GM23338 (cell line): ENCODE data around the gene MCTP1. TPM values are rescaled to one million over a fixed set of nuclear protein-coding genes. Genes with fewer than 3 reads are reported as not detected.

Source experiments
- ATAC-seq: fragments of 200-7000 bp; cut with Tn5 transposase; 3 replicates; pipeline ENCODE4 v1.9.1; 2020
- DNase-seq: peaks from one replicate; pipeline ENCODE4 v3.0.0-alpha.2; 2015; ENCODE audit warnings: low spot score
- H2AFZ ChIP-seq: fragments of 200-600 bp; sonication (generic); 2 replicates; pipeline ENCODE4 v1.8.0; 2016; ENCODE audit warnings: antibody characterized with exemption, mild to moderate bottlenecking, moderate library complexity
- H3F3A ChIP-seq: fragments of 200-600 bp; sonication (generic); replicated peaks from 2 replicates; pipeline ENCODE4 v1.8.0; 2017; ENCODE audit warnings: antibody characterized with exemption, mixed run types, low read depth
- H3K27ac ChIP-seq: fragments of 200-600 bp; sonication (generic); 2 replicates; pipeline ENCODE4 v1.6.1; 2016; ENCODE audit warnings: low read depth
- H3K27me3 ChIP-seq: fragments of 200-600 bp; sonication (generic); 2 replicates; pipeline ENCODE4 v1.8.0; 2016; ENCODE audit warnings: mild to moderate bottlenecking, mixed run types, moderate library complexity; ENCODE audit not compliant: insufficient read depth
- H3K36me3 ChIP-seq: fragments of 200-600 bp; sonication (generic); 2 replicates; pipeline ENCODE4 v1.8.0; 2016; ENCODE audit warnings: mild to moderate bottlenecking; ENCODE audit not compliant: insufficient read depth
- H3K4me1 ChIP-seq: fragments of 200-600 bp; sonication (generic); 2 replicates; pipeline ENCODE4 v1.8.0; 2016; ENCODE audit warnings: mild to moderate bottlenecking, moderate library complexity; ENCODE audit not compliant: insufficient read depth
- H3K4me2 ChIP-seq: fragments of 200-600 bp; sonication (generic); 2 replicates; pipeline ENCODE4 v1.7.1; 2017; ENCODE audit warnings: mixed run types
- H3K4me3 ChIP-seq: fragments of 200-600 bp; sonication (generic); 2 replicates; pipeline ENCODE4 v1.6.1; 2016; ENCODE audit warnings: mixed run types
- H3K79me2 ChIP-seq: fragments of 200-600 bp; sonication (generic); replicated peaks from 2 replicates; pipeline ENCODE4 v1.8.0; 2017; ENCODE audit warnings: mild to moderate bottlenecking; ENCODE audit not compliant: insufficient read depth
- H3K9me2 ChIP-seq: fragments of 200-600 bp; sonication (generic); 2 replicates; pipeline ENCODE4 v1.8.0; 2017; ENCODE audit not compliant: insufficient read depth
- H4K20me1 ChIP-seq: fragments of 200-600 bp; sonication (generic); replicated peaks from 2 replicates; pipeline ENCODE4 v1.8.0; 2017; ENCODE audit warnings: mild to moderate bottlenecking; ENCODE audit not compliant: insufficient read depth
- H3K27ac Mint-ChIP-seq: 2 replicates; pipeline ENCODE4 v1.8.0; 2020; ENCODE audit warnings: inconsistent platforms, mild to moderate bottlenecking, moderate library complexity, mixed read lengths
- H3K27me3 Mint-ChIP-seq: 3 replicates; pipeline ENCODE4 v1.8.0; 2022; ENCODE audit warnings: low read depth, mild to moderate bottlenecking, moderate library complexity, mixed read lengths, inconsistent platforms; ENCODE audit not compliant: insufficient read depth, poor library complexity
- H3K36me3 Mint-ChIP-seq: 3 replicates; pipeline ENCODE4 v1.8.0; 2021; ENCODE audit warnings: low read depth, mild to moderate bottlenecking, inconsistent platforms, moderate library complexity, mixed read lengths
- H3K4me1 Mint-ChIP-seq: 3 replicates; pipeline ENCODE4 v1.8.0; 2020; ENCODE audit warnings: mild to moderate bottlenecking, inconsistent platforms, mixed read lengths
- H3K4me3 Mint-ChIP-seq: 3 replicates; pipeline ENCODE4 v1.8.0; 2021; ENCODE audit warnings: moderate library complexity, mild to moderate bottlenecking, inconsistent platforms, mixed read lengths
- H3K9me3 Mint-ChIP-seq: 3 replicates; pipeline ENCODE4 v1.8.0; 2020; ENCODE audit warnings: moderate library complexity, mild to moderate bottlenecking, inconsistent platforms, mixed read lengths
- CTCF ChIP-seq, 2 experiments: fragments of 200-600 bp in 1 of 2; sonication (generic) in 1 of 2; conservative IDR thresholded peaks; 2 replicates each; pipeline versions ENCODE4 v1.5.1 to v1.6.1; 2016 to 2017; ENCODE audit warnings: antibody characterized with exemption in 2 of 2, low read depth in 2 of 2, mild to moderate bottlenecking in 2 of 2, moderate library complexity in 1 of 2
- EZH2 ChIP-seq: fragments of 200-600 bp; sonication (generic); IDR thresholded peaks from one replicate; pipeline ENCODE4 v1.8.0; 2017; ENCODE audit warnings: antibody characterized with exemption, mild to moderate bottlenecking, low read depth; ENCODE audit not compliant: unreplicated experiment
- JUNB ChIP-seq: IDR thresholded peaks from one replicate; pipeline ENCODE4 v1.6.1; 2016; ENCODE audit warnings: antibody characterized with exemption; ENCODE audit not compliant: unreplicated experiment
- NANOG ChIP-seq: IDR thresholded peaks from 2 replicates; pipeline ENCODE4 v1.6.1; 2016; ENCODE audit warnings: antibody characterized with exemption, borderline replicate concordance
- POLR2AphosphoS5 ChIP-seq: IDR thresholded peaks from 2 replicates; pipeline ENCODE4 v1.6.1; 2016; ENCODE audit warnings: antibody characterized with exemption, low read depth
- STAT1 ChIP-seq: IDR thresholded peaks from one replicate; pipeline ENCODE4 v1.6.1; 2016; ENCODE audit warnings: antibody characterized with exemption; ENCODE audit not compliant: unreplicated experiment
- ZNF114 ChIP-seq: fragments of 250-450 bp; sonication (Bioruptor Pico); IDR thresholded peaks from 2 replicates; pipeline ENCODE4 v1.5.0; 2020; ENCODE audit warnings: mild to moderate bottlenecking, moderate library complexity
- ZNF331 ChIP-seq: fragments of 250-450 bp; sonication (Bioruptor Pico); IDR thresholded peaks from 2 replicates; pipeline ENCODE4 v1.5.0; 2020; ENCODE audit warnings: low read depth, mild to moderate bottlenecking, moderate library complexity
- polyA plus RNA-seq: library from polyadenylated mRNA; unstranded; fragments of >200 nt; fragmentation: Nextera tagmentation; extraction: Ambion mirVana; gene quantifications from 2 replicates; pipeline ENCODE4 v1.2.1, GENCODE V29; 2016
- total RNA-seq: library from RNA; depleted of rRNA; stranded (reverse); fragments of >200 nt; shearing (Covaris generic); gene quantifications from 2 replicates; pipeline ENCODE4 v1.2.3, GENCODE V29; 2014
- TF ChIP-seq, protein P1 (sequence below): IDR thresholded peaks from 2 replicates; pipeline ENCODE4 v1.6.1; 2016; ENCODE audit warnings: antibody characterized with exemption
- TF ChIP-seq, protein P2 (sequence below): fragments of 250-450 bp; sonication (Bioruptor Pico); IDR thresholded peaks from 2 replicates; pipeline ENCODE4 v1.5.0; 2020; ENCODE audit warnings: mild to moderate bottlenecking, moderate library complexity
- TF ChIP-seq, protein P3 (sequence below): IDR thresholded peaks from one replicate; pipeline ENCODE4 v1.6.1; 2018; ENCODE audit warnings: antibody characterized with exemption; ENCODE audit not compliant: unreplicated experiment

MCTP1 gene
- total and polyA plus RNA-seq, 2 experiments from 2014 or later: 3.7 to 4.2 TPM

DNA sequence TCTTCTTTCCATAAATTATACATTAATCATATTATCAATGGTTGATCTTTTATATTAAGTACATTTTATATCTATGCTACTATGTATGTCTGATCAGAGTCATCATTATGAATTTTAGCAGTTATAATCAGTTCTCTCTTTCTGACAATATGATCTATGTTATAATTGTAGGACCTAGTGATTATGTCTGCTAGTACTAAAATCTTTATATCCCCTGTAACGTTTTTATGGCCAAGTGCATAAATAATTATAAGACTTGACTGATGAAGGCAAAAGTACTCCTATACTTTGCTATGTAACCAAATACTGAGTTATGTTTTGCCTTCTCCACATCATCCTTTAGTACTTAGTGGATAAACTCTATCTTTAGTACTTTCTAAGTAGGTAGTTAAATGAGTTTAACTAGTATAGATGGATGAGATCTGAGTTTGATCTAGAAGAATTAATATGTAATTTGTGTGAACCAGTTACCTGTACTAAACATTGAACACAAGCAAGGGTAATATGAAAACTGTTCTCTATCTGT, 591.0 kb downstream of the MCTP1 start:
- Histone ChIP-seq H3F3A (no peaks in the 10 kb centered on the region), H2AFZ (no peak overlapping the region), H3K27ac (no peak overlapping the region), H4K20me1 (no peaks in the 10 kb centered on the region; the same call in 1 of the 2 replicates), H3K9me2 (no peaks in the 10 kb centered on the region), H3K4me2 (no peak overlapping the region), H3K27me3 (no peaks in the 10 kb centered on the region), H3K36me3 (no peaks in the 10 kb centered on the region; the same call in 1 of the 2 replicates), H3K79me2 (no peaks in the 10 kb centered on the region), H3K4me1 (peaks cover 18% of the 10 kb centered on the region), H3K4me3 (no peak overlapping the region)
- H3K4me1 Mint-ChIP-seq: peaks cover 17% of the 10 kb centered on the region
- DNase-seq (no peak), ATAC-seq (no peak)
- TF ChIP-seq ZNF331 (CRISPR knock-in tag) (no peak), STAT1 (no peak), NANOG (no peak), POLR2AphosphoS5 (no peak), JUNB (no peak), ZNF114 (CRISPR knock-in tag) (no peak), EZH2 (no peak), CTCF (conservative IDR thresholded peaks at IDR 0.05; ENCODE audit: low read depth in 2 of 2) (no peak)
- TF ChIP-seq, protein P1, sequence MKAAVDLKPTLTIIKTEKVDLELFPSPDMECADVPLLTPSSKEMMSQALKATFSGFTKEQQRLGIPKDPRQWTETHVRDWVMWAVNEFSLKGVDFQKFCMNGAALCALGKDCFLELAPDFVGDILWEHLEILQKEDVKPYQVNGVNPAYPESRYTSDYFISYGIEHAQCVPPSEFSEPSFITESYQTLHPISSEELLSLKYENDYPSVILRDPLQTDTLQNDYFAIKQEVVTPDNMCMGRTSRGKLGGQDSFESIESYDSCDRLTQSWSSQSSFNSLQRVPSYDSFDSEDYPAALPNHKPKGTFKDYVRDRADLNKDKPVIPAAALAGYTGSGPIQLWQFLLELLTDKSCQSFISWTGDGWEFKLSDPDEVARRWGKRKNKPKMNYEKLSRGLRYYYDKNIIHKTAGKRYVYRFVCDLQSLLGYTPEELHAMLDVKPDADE: no peak
- TF ChIP-seq, protein P2, sequence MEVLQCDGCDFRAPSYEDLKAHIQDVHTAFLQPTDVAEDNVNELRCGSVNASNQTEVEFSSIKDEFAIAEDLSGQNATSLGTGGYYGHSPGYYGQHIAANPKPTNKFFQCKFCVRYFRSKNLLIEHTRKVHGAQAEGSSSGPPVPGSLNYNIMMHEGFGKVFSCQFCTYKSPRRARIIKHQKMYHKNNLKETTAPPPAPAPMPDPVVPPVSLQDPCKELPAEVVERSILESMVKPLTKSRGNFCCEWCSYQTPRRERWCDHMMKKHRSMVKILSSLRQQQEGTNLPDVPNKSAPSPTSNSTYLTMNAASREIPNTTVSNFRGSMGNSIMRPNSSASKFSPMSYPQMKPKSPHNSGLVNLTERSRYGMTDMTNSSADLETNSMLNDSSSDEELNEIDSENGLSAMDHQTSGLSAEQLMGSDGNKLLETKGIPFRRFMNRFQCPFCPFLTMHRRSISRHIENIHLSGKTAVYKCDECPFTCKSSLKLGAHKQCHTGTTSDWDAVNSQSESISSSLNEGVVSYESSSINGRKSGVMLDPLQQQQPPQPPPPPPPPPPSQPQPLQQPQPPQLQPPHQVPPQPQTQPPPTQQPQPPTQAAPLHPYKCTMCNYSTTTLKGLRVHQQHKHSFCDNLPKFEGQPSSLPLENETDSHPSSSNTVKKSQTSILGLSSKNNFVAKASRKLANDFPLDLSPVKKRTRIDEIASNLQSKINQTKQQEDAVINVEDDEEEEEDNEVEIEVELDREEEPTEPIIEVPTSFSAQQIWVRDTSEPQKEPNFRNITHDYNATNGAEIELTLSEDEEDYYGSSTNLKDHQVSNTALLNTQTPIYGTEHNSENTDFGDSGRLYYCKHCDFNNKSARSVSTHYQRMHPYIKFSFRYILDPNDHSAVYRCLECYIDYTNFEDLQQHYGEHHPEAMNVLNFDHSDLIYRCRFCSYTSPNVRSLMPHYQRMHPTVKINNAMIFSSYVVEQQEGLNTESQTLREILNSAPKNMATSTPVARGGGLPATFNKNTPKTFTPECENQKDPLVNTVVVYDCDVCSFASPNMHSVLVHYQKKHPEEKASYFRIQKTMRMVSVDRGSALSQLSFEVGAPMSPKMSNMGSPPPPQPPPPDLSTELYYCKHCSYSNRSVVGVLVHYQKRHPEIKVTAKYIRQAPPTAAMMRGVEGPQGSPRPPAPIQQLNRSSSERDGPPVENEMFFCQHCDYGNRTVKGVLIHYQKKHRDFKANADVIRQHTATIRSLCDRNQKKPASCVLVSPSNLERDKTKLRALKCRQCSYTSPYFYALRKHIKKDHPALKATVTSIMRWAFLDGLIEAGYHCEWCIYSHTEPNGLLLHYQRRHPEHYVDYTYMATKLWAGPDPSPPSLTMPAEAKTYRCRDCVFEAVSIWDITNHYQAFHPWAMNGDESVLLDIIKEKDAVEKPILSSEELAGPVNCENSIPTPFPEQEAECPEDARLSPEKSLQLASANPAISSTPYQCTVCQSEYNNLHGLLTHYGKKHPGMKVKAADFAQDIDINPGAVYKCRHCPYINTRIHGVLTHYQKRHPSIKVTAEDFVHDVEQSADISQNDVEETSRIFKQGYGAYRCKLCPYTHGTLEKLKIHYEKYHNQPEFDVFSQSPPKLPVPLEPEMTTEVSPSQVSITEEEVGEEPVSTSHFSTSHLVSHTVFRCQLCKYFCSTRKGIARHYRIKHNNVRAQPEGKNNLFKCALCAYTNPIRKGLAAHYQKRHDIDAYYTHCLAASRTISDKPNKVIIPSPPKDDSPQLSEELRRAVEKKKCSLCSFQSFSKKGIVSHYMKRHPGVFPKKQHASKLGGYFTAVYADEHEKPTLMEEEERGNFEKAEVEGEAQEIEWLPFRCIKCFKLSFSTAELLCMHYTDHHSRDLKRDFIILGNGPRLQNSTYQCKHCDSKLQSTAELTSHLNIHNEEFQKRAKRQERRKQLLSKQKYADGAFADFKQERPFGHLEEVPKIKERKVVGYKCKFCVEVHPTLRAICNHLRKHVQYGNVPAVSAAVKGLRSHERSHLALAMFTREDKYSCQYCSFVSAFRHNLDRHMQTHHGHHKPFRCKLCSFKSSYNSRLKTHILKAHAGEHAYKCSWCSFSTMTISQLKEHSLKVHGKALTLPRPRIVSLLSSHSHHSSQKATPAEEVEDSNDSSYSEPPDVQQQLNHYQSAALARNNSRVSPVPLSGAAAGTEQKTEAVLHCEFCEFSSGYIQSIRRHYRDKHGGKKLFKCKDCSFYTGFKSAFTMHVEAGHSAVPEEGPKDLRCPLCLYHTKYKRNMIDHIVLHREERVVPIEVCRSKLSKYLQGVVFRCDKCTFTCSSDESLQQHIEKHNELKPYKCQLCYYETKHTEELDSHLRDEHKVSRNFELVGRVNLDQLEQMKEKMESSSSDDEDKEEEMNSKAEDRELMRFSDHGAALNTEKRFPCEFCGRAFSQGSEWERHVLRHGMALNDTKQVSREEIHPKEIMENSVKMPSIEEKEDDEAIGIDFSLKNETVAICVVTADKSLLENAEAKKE (CRISPR knock-in tag): no peak
- TF ChIP-seq, protein P3, sequence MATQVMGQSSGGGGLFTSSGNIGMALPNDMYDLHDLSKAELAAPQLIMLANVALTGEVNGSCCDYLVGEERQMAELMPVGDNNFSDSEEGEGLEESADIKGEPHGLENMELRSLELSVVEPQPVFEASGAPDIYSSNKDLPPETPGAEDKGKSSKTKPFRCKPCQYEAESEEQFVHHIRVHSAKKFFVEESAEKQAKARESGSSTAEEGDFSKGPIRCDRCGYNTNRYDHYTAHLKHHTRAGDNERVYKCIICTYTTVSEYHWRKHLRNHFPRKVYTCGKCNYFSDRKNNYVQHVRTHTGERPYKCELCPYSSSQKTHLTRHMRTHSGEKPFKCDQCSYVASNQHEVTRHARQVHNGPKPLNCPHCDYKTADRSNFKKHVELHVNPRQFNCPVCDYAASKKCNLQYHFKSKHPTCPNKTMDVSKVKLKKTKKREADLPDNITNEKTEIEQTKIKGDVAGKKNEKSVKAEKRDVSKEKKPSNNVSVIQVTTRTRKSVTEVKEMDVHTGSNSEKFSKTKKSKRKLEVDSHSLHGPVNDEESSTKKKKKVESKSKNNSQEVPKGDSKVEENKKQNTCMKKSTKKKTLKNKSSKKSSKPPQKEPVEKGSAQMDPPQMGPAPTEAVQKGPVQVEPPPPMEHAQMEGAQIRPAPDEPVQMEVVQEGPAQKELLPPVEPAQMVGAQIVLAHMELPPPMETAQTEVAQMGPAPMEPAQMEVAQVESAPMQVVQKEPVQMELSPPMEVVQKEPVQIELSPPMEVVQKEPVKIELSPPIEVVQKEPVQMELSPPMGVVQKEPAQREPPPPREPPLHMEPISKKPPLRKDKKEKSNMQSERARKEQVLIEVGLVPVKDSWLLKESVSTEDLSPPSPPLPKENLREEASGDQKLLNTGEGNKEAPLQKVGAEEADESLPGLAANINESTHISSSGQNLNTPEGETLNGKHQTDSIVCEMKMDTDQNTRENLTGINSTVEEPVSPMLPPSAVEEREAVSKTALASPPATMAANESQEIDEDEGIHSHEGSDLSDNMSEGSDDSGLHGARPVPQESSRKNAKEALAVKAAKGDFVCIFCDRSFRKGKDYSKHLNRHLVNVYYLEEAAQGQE: no peak
- H3K4me3 Mint-ChIP-seq: no peak overlapping the region
- no peak overlapping the region for H3K27ac Mint-ChIP-seq
- H3K27me3 Mint-ChIP-seq: no peaks in the 10 kb centered on the region
- no peaks in the 10 kb centered on the region for H3K9me3 Mint-ChIP-seq
- peaks cover 4% of the 10 kb centered on the region; the same call in 2 of the 3 replicates for H3K36me3 Mint-ChIP-seq
